Progenitor cell of endocrine pancreas (in vitro differentiated cells): ENCODE measurements around the gene ADAP1. TPM values are rescaled to one million over a fixed set of nuclear protein-coding genes. Genes with fewer than 3 reads are reported as not detected.

Source experiments
- DNase-seq: peaks from one replicate; pipeline ENCODE4 v3.0.0; 2021; ENCODE audit warnings: low spot score; ENCODE audit not compliant: unreplicated experiment
- H3K27ac Mint-ChIP-seq: 2 replicates; pipeline ENCODE4 v1.8.0; 2021; ENCODE audit warnings: mild to moderate bottlenecking, moderate library complexity, mixed read lengths
- H3K27me3 Mint-ChIP-seq: 2 replicates; pipeline ENCODE4 v1.8.0; 2021; ENCODE audit warnings: mixed read lengths
- H3K36me3 Mint-ChIP-seq: 2 replicates; pipeline ENCODE4 v1.8.0; 2022; ENCODE audit warnings: mixed read lengths; ENCODE audit not compliant: insufficient read depth
- H3K4me1 Mint-ChIP-seq: 2 replicates; pipeline ENCODE4 v1.8.0; 2021; ENCODE audit warnings: low read depth, mixed read lengths
- H3K4me3 Mint-ChIP-seq: 2 replicates; pipeline ENCODE4 v1.8.0; 2021; ENCODE audit warnings: low read depth, mild to moderate bottlenecking, moderate library complexity, mixed read lengths
- H3K9me3 Mint-ChIP-seq: 2 replicates; pipeline ENCODE4 v1.8.0; 2021; ENCODE audit warnings: low read depth, mixed read lengths
- total RNA-seq: library from RNA; stranded (reverse); gene quantifications from 2 replicates; pipeline ENCODE4 v1.2.1, GENCODE V29; 2021
- TF ChIP-seq, protein P1 (sequence below): fragments of 200-600 bp; sonication (generic); IDR thresholded peaks from one replicate; pipeline ENCODE4 v1.5.0; 2021; ENCODE audit warnings: antibody characterized with exemption, mild to moderate bottlenecking; ENCODE audit not compliant: unreplicated experiment

ADAP1 gene
- total RNA-seq, 1 donor from 2014 or later = 10.3 TPM

DNA sequence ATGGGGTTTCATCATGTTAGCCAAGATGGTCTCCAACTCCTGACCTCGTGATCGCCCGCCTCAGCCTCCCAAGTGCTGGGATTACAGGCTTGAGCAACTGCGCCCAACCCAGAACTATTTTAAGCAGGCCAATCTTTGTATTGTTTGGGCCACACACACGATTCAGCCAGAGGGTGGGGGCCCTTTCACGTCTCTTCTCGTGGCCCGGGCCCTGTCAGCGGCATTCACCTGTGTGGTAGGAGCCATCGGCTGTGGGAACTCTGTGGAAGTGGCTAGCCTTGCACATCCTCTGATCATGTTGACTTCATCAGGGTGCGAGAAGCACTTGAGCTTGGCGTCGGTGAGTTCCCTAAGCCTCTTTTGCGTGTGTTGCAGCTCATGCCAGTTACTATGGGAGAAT lies 105.3 kb downstream of the ADAP1 start:
- no peak for DNase-seq
- H3K4me3 Mint-ChIP-seq = no peak overlapping the region
- H3K27me3 Mint-ChIP-seq = no peaks in the 10 kb centered on the region
- TF ChIP-seq, protein P1, sequence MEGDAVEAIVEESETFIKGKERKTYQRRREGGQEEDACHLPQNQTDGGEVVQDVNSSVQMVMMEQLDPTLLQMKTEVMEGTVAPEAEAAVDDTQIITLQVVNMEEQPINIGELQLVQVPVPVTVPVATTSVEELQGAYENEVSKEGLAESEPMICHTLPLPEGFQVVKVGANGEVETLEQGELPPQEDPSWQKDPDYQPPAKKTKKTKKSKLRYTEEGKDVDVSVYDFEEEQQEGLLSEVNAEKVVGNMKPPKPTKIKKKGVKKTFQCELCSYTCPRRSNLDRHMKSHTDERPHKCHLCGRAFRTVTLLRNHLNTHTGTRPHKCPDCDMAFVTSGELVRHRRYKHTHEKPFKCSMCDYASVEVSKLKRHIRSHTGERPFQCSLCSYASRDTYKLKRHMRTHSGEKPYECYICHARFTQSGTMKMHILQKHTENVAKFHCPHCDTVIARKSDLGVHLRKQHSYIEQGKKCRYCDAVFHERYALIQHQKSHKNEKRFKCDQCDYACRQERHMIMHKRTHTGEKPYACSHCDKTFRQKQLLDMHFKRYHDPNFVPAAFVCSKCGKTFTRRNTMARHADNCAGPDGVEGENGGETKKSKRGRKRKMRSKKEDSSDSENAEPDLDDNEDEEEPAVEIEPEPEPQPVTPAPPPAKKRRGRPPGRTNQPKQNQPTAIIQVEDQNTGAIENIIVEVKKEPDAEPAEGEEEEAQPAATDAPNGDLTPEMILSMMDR = no peak
- H3K4me1 Mint-ChIP-seq = no peaks in the 10 kb centered on the region
- peaks cover 3% of the 10 kb centered on the region for H3K9me3 Mint-ChIP-seq
- peaks cover 32% of the 10 kb centered on the region for H3K36me3 Mint-ChIP-seq
- peak overlapping the region; percentile 37 for H3K27ac Mint-ChIP-seq

Other genes with a start within 250 kb of the ADAP1 start
- gene DNAAF5, start 228.0 kb downstream of the ADAP1 start, total RNA-seq = 46.7 and 51.0 TPM in 2 replicates
- 51.6 and 54.2 TPM in 2 replicates for gene PRKAR1B, start 227.4 kb downstream of the ADAP1 start, total RNA-seq
- 152 and 157 TPM in 2 replicates for gene SUN1, start 122.2 kb downstream of the ADAP1 start, total RNA-seq
- 58.2 and 58.7 TPM in 2 replicates for gene GET4, start 78.1 kb downstream of the ADAP1 start, total RNA-seq
- gene COX19, start 20.9 kb upstream of the ADAP1 start, total RNA-seq = 20.3 and 20.6 TPM in 2 replicates
- gene CYP2W1, start 28.5 kb upstream of the ADAP1 start, total RNA-seq = 1.2 and 1.6 TPM in 2 replicates
- 1.6 and 1.9 TPM in 2 replicates for gene GPR146, start 89.9 kb upstream of the ADAP1 start, total RNA-seq
- 0.50 and 0.64 TPM in 2 replicates for gene GPER1, start 133.4 kb upstream of the ADAP1 start, total RNA-seq
- gene ZFAND2A, start 205.5 kb upstream of the ADAP1 start, total RNA-seq = 14.1 and 16.8 TPM in 2 replicates